ENCODE data around the gene FAP.

FAP gene

DNA sequence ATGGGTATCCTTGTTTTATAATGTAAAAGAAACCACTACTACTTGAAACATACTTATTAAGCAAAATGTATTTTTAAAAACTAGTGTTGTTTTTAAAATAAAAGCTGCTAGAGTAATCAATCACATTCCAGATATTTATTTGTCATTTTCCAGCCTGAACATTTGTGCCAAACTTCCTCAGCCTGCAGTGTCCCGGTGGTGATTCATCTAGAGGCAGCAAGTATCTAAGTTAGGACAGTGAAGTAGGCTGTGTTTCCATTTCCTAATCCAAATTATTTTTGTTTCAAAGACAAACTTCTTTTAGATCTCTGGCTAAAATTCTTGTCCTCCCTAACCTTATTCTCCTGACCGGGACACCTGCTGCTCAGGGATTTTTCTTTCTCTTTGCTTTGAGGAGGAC, 78.4 kb downstream of the FAP start:
- no peaks in the 10 kb centered on the region for H3K4me1 ChIP-seq (ENCODE audit: control insufficient read depth, insufficient read depth, low read length)
- H3K9me3 ChIP-seq (ENCODE audit: control insufficient read depth, insufficient read depth, low read depth, low read length): no peaks in the 10 kb centered on the region
- H3K36me3 ChIP-seq (ENCODE audit: control insufficient read depth in 2 of 2, insufficient read depth in 1 of 2, low read length in 2 of 2): no peaks in the 10 kb centered on the region
- no peak for TF ChIP-seq ZNF747 (tag by site-specific recombination; IDR thresholded peaks at IDR 0.05)
- TF ChIP-seq, protein P1, sequence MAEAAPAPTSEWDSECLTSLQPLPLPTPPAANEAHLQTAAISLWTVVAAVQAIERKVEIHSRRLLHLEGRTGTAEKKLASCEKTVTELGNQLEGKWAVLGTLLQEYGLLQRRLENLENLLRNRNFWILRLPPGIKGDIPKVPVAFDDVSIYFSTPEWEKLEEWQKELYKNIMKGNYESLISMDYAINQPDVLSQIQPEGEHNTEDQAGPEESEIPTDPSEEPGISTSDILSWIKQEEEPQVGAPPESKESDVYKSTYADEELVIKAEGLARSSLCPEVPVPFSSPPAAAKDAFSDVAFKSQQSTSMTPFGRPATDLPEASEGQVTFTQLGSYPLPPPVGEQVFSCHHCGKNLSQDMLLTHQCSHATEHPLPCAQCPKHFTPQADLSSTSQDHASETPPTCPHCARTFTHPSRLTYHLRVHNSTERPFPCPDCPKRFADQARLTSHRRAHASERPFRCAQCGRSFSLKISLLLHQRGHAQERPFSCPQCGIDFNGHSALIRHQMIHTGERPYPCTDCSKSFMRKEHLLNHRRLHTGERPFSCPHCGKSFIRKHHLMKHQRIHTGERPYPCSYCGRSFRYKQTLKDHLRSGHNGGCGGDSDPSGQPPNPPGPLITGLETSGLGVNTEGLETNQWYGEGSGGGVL (tag by site-specific recombination; IDR thresholded peaks at IDR 0.05): no peak
- TF ChIP-seq, protein P2, sequence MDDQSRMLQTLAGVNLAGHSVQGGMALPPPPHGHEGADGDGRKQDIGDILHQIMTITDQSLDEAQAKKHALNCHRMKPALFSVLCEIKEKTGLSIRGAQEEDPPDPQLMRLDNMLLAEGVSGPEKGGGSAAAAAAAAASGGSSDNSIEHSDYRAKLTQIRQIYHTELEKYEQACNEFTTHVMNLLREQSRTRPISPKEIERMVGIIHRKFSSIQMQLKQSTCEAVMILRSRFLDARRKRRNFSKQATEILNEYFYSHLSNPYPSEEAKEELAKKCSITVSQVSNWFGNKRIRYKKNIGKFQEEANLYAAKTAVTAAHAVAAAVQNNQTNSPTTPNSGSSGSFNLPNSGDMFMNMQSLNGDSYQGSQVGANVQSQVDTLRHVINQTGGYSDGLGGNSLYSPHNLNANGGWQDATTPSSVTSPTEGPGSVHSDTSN (CRISPR knock-in tag; IDR thresholded peaks at IDR 0.05): no peak
- TF ChIP-seq, protein P3, sequence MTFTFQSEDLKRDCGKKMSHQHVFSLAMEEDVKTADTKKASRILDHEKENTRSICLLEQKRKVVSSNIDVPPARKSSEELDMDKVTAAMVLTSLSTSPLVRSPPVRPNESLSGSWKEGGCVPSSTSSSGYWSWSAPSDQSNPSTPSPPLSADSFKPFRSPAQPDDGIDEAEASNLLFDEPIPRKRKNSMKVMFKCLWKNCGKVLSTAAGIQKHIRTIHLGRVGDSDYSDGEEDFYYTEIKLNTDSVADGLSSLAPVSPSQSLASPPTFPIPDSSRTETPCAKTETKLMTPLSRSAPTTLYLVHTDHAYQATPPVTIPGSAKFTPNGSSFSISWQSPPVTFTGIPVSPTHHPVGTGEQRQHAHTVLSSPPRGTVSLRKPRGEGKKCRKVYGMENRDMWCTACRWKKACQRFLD (tag by site-specific recombination; IDR thresholded peaks at IDR 0.05): no peak
- H3K4me3 ChIP-seq (ENCODE audit: low read depth, low read length): no peak overlapping the region
- CTCF ChIA-PET: interaction anchor here (0.8 kb wide), 1 partner anchor 769 kb away, joined by 3 read pairs; no protein-coding TSS in a partner anchor
- POLR2A ChIA-PET: no interaction called here
- H3K27ac ChIP-seq (ENCODE audit: extremely low read depth, low read depth, low read length): no peak overlapping the region

DNA sequence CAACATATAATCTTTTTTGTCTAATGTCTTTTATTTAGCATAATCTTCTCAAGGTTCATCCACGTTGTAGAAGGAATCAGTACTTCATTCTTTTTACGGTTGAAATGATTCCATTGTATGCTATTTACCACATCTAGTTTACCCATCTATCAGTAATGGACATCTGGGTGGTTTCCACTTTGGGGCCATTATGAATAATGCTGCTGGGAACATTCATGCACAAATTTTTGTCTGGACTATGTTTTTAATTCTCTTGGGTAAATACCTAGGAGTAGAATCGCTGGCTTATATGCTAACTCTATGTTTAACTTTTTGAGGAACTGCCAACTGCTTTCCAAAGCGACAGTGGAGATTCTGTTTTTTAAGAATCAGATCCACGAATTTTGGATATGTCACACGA, 83.8 kb downstream of the FAP start:
- ChIA-PET CTCF (interaction anchor here (0.6 to 1.5 kb wide), 2 partner anchors 22 to 139 kb away, joined by 3 to 6 read pairs; no protein-coding TSS in a partner anchor), POLR2A (no interaction called here)
- H3K9me3 ChIP-seq (ENCODE audit: control insufficient read depth, insufficient read depth, low read depth, low read length): no peaks in the 10 kb centered on the region
- H3K4me3 ChIP-seq (ENCODE audit: low read depth, low read length): no peak overlapping the region
- no peaks in the 10 kb centered on the region for H3K36me3 ChIP-seq (ENCODE audit: control insufficient read depth in 2 of 2, insufficient read depth in 1 of 2, low read length in 2 of 2)
- no peaks in the 10 kb centered on the region for H3K4me1 ChIP-seq (ENCODE audit: control insufficient read depth, insufficient read depth, low read length)
- H3K27ac ChIP-seq (ENCODE audit: extremely low read depth, low read depth, low read length): no peak overlapping the region
- TF ChIP-seq FEZF1 (tag by site-specific recombination; IDR thresholded peaks at IDR 0.05): no peak
- TF ChIP-seq, protein P4, sequence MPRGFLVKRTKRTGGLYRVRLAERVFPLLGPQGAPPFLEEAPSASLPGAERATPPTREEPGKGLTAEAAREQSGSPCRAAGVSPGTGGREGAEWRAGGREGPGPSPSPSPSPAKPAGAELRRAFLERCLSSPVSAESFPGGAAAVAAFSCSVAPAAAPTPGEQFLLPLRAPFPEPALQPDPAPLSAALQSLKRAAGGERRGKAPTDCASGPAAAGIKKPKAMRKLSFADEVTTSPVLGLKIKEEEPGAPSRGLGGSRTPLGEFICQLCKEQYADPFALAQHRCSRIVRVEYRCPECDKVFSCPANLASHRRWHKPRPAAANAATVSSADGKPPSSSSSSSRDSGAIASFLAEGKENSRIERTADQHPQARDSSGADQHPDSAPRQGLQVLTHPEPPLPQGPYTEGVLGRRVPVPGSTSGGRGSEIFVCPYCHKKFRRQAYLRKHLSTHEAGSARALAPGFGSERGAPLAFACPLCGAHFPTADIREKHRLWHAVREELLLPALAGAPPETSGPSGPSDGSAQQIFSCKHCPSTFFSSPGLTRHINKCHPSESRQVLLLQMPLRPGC (tag by site-specific recombination; IDR thresholded peaks at IDR 0.05): no peak
- TF ChIP-seq, protein P5, sequence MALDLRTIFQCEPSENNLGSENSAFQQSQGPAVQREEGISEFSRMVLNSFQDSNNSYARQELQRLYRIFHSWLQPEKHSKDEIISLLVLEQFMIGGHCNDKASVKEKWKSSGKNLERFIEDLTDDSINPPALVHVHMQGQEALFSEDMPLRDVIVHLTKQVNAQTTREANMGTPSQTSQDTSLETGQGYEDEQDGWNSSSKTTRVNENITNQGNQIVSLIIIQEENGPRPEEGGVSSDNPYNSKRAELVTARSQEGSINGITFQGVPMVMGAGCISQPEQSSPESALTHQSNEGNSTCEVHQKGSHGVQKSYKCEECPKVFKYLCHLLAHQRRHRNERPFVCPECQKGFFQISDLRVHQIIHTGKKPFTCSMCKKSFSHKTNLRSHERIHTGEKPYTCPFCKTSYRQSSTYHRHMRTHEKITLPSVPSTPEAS (tag by site-specific recombination; IDR thresholded peaks at IDR 0.05): no peak
- TF ChIP-seq ZNF138 (tag by site-specific recombination; IDR thresholded peaks at IDR 0.05; ENCODE audit: borderline replicate concordance): no peak
- TF ChIP-seq, protein P6, sequence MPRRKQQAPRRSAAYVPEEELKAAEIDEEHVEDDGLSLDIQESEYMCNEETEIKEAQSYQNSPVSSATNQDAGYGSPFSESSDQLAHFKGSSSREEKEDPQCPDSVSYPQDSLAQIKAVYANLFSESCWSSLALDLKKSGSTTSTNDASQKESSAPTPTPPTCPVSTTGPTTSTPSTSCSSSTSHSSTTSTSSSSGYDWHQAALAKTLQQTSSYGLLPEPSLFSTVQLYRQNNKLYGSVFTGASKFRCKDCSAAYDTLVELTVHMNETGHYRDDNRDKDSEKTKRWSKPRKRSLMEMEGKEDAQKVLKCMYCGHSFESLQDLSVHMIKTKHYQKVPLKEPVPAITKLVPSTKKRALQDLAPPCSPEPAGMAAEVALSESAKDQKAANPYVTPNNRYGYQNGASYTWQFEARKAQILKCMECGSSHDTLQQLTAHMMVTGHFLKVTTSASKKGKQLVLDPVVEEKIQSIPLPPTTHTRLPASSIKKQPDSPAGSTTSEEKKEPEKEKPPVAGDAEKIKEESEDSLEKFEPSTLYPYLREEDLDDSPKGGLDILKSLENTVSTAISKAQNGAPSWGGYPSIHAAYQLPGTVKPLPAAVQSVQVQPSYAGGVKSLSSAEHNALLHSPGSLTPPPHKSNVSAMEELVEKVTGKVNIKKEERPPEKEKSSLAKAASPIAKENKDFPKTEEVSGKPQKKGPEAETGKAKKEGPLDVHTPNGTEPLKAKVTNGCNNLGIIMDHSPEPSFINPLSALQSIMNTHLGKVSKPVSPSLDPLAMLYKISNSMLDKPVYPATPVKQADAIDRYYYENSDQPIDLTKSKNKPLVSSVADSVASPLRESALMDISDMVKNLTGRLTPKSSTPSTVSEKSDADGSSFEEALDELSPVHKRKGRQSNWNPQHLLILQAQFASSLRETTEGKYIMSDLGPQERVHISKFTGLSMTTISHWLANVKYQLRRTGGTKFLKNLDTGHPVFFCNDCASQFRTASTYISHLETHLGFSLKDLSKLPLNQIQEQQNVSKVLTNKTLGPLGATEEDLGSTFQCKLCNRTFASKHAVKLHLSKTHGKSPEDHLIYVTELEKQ (tag by site-specific recombination; IDR thresholded peaks at IDR 0.05; ENCODE audit: borderline replicate concordance): no peak
- TF ChIP-seq ZNF426 (tag by site-specific recombination; IDR thresholded peaks at IDR 0.05): no peak
- TF ChIP-seq, protein P7, sequence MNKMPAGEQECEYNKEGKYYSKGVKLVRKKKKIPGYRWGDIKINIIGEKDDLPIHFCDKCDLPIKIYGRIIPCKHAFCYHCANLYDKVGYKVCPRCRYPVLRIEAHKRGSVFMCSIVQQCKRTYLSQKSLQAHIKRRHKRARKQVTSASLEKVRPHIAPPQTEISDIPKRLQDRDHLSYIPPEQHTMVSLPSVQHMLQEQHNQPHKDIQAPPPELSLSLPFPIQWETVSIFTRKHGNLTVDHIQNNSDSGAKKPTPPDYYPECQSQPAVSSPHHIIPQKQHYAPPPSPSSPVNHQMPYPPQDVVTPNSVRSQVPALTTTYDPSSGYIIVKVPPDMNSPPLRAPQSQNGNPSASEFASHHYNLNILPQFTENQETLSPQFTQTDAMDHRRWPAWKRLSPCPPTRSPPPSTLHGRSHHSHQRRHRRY (tag by site-specific recombination; IDR thresholded peaks at IDR 0.05): no peak
- TF ChIP-seq ZNF571 (tag by site-specific recombination; IDR thresholded peaks at IDR 0.05): no peak
- TF ChIP-seq ZNF146 (tag by site-specific recombination; IDR thresholded peaks at IDR 0.05): no peak
- TF ChIP-seq ZNF555 (tag by site-specific recombination; conservative IDR thresholded peaks at IDR 0.05): no peak
- TF ChIP-seq, protein P8, sequence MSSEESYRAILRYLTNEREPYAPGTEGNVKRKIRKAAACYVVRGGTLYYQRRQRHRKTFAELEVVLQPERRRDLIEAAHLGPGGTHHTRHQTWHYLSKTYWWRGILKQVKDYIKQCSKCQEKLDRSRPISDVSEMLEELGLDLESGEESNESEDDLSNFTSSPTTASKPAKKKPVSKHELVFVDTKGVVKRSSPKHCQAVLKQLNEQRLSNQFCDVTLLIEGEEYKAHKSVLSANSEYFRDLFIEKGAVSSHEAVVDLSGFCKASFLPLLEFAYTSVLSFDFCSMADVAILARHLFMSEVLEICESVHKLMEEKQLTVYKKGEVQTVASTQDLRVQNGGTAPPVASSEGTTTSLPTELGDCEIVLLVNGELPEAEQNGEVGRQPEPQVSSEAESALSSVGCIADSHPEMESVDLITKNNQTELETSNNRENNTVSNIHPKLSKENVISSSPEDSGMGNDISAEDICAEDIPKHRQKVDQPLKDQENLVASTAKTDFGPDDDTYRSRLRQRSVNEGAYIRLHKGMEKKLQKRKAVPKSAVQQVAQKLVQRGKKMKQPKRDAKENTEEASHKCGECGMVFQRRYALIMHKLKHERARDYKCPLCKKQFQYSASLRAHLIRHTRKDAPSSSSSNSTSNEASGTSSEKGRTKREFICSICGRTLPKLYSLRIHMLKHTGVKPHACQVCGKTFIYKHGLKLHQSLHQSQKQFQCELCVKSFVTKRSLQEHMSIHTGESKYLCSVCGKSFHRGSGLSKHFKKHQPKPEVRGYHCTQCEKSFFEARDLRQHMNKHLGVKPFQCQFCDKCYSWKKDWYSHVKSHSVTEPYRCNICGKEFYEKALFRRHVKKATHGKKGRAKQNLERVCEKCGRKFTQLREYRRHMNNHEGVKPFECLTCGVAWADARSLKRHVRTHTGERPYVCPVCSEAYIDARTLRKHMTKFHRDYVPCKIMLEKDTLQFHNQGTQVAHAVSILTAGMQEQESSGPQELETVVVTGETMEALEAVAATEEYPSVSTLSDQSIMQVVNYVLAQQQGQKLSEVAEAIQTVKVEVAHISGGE (tag by site-specific recombination; conservative IDR thresholded peaks at IDR 0.05; ENCODE audit: low read depth): no peak
- TF ChIP-seq, protein P1 (tag by site-specific recombination; IDR thresholded peaks at IDR 0.05): no peak

Measured in HEK293 (cell line).